Fibroblast of upper back skin (primary cell): ENCODE measurements around the gene ROBO4.

Source experiments
- DNase-seq: peaks from one replicate; pipeline ENCODE4 v3.0.0-alpha.2; 2013

Gene ROBO4

GRCh38 chr11:124887667-124888013 is 10.0 kb downstream of the ROBO4 start:
- no peak for DNase-seq

- no peak for DNase-seq
These were observed 10.5 kb downstream of the ROBO4 start for GRCh38 chr11:124886978-124887666.

GRCh38 chr11:124886476-124886875 is 11.2 kb downstream of the ROBO4 start:
- DNase-seq: no peak

- no peak for DNase-seq
These were observed 12.7 kb downstream of the ROBO4 start for GRCh38 chr11:124884869-124885479.

- no peak for DNase-seq
These were observed 13.3 kb downstream of the ROBO4 start for GRCh38 chr11:124884340-124884739.

DNA sequence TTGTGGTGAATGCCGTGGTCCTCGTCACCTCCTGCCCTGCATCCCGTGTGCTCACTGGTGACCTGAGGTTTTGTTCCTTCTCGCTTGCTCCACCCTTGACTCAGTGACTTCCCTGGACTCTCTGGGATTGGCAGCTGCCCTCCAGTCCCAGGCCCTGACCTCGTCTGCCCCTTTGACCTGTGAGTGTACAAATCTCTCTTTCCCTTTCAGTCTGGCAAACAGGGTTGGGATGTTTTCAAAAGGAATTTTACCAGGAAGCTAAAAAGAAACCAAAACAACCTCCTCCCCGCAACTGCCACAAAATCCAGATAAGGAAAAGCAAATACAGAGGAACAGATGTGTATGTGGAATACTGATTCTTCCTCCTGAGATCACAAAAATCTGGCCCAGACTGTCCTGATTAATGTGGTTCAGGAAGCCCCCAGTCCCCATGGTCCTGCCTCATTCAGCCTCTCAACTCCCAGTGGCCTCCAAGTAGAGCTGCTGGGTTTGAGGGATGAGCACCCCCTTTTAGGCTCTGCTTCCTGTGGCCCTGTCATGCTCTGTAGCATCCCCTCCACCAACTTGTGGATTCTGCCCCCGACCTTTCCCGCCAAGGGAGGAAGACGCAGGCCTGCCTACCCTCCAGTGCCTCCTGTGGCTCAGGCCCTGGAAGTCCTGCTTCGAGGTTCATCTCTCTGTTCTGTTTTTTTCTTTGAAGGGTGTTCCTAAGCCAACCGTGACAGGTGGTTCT is 15.2 kb downstream of the ROBO4 start:
- DNase-seq: no peak

- no peak for DNase-seq
These were observed 16.7 kb downstream of the ROBO4 start for GRCh38 chr11:124880958-124881357.

DNA sequence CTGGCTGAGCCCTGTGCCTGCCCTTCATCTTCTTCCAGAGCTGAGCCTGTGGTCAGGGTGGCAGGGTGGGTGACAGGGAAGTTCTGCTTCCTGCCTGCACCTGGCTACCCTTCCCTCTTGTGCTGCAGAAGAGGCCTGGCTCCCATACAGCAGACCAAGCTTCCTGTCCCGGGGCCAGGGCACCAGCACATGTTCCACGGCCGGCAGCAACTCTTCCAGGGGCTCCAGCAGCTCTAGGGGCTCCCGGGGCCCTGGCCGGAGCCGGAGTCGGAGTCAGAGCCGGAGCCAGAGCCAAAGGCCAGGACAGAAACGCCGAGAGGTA is 17.4 kb downstream of the ROBO4 start:
- no peak for DNase-seq

GRCh38 chr11:124879493-124880289 is 18.0 kb downstream of the ROBO4 start:
- no peak for DNase-seq

DNA sequence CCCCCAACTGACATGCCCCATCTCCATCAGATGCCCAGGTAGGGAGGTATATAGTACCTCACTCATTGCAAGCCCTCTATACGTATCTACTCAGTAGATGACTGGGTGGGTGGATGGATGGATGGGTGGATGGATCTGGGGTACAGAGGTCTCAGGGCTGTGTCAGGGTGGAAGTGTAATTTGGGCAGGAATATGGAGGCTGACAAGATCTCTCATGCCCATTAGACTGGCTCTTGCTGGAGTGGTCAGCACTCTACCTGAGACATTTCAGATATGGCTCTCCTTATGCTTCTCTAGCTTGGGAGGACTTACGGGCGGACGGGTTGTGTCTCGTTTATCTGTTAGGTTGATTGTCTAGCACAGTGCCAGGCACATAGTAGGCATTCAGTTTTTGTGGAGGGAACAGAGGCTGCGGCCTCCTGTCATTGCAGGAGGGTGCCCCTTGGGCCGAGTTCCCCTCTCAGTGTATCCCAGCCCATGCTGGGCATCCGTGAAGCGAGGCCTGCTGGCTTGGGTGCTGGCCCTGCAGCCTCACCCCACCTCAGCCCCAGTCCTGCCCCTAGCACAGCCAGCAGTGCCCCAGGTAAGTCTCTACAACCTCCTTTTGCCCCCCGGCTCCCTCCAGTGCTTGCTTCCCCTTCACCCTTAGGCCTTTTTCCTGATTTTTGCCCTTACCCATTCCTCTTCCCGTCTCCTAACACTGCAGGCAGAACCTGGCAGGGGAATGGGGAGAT is 18.7 kb downstream of the ROBO4 start:
- DNase-seq: no peak

GRCh38 chr11:124877910-124878758 is 19.5 kb downstream of the ROBO4 start:
- no peak for DNase-seq

DNA sequence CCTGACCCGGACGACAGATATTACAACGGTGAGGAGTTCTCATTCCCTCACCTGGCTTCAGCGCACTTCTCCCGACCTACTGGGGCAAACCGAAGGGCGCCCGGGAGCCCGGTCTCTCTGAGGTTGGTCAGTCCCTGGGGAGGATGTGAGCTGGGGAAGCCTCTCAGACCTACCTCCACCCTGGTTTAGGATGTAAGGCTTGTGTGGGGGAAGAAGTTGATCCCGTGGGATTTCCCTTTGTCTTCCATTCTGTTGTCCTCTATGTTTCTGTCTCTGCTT is 20.1 kb downstream of the ROBO4 start:
- DNase-seq: no peak

GRCh38 chr11:124876818-124877630 is 20.6 kb downstream of the ROBO4 start:
- DNase-seq: no peak

DNA sequence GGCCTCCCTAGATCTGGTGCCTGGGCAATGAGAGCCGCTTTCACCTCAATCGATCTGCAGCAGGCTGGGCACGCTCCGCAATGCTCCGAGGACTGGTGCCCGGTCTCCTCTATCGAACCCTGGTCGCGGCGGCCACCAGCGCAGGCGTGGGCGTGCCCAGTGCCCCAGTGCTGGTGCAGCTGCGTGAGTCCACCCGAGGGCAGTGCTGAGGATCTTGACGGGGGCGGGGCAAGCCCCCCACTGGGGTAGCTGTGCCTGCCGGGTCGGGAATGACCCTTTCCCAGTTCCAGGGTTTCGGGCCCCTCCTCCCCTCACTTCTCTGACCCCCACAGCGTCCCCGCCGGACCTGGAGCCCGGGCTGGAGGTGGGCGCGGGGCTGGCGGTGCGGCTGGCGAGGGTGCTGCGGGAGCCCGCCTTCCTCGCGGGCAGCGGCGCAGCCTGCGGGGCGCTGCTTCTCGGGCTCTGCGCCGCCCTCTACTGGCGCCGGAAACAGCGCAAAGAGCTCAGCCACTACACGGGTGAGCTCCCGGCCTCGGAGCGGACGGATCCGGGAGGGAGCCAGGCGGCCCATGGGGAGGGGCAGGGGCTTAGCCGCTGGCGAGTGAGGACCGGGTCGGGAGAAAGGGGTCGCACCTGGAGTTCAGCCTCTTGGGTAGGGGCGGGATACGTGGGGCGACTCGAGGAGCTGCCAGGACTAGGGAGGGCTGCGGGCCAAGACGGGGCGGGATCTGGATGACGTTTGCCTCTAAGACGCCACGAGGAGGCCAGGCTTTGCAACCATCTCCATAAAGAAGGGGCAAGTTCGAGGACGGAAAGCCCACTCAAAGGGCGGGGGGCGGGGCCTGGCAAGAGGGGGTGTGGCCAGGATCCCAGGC is 21.5 kb downstream of the ROBO4 start:
- peak; percentile 96 for DNase-seq

DNA sequence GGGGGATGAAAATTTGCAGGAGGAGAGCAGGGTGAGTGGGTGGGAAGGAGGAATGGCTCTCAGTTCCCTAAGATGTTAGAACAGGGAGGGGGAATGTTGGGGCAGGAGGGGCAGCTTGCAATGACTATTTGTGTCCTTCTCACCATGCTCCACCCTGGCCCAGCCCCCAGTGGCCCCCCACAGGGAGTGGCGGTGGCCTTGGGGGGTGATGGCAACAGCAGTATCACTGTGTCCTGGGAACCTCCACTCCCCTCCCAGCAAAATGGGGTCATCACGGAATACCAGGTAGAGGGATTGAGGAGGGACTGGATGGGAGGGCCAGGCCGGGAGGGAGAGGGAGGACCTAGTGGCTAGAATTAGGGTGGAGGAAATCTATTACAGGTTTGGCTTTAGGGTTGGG is 22.3 kb downstream of the ROBO4 start:
- no peak for DNase-seq

DNA sequence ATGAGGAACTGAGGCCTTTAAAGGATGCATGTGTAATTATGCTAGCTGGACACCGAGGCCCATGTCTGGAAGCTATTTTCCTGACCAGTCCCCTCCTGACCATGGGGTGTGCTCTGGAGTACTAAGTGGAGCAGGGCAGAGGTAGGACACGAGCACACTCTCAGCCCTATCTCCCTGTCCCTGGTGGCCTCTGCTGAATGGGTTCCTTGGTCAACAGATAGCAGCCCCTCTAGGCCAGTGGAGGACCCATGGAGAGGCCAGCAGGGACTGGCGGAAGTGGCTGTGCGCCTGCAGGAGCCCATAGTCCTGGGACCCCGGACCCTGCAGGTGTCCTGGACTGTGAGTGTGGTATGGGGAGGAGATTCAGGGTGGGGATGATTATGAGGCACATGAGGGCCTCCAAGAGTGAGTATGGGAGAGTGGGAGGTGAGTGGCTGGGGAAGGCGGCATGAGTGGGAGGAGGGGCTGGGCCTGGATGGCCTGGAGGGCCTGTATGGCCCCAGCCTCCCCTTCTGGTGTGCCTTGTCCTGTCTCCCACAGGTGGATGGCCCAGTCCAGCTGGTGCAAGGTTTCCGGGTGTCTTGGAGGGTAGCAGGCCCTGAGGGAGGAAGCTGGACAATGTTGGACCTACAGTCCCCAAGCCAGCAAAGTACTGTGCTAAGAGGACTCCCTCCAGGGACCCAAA is 23.0 kb downstream of the ROBO4 start:
- no peak for DNase-seq

DNA sequence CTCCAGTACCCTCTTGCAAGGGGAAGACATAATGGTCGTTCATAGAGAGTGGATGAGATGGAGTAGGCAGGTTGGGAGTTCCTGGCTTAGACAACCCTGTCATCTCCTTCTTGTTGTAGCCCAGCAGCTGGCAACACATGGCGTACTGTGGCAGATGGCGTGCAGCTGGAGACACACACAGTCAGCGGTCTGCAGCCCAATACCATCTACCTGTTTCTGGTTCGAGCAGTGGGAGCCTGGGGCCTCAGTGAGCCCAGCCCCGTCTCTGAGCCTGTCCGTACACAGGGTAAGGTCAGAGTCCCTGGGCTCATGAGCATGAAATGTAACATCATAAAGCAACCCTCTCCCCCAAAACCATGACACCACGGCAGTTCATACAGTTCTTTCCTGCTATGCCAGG is 23.7 kb downstream of the ROBO4 start:
- no peak for DNase-seq

DNA sequence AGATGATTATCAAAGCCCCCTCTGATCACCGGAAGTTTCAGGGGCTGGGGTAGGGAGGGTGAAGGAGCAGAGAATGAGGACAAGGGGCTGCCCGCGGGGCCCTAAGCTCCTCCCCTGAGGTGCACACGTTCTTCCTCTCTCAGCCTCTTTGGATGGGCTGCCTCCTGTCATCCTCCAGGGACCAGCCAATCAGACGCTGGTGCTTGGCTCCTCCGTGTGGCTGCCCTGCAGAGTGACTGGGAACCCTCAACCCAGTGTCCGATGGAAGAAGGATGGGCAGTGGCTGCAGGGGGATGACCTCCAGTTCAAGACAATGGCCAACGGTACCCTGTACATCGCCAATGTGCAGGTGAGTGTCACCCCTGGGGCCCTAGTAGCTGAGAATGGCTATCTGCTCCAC is 24.9 kb downstream of the ROBO4 start:
- DNase-seq: no peak

- DNase-seq: no peak
These were observed 25.4 kb downstream of the ROBO4 start for GRCh38 chr11:124872280-124872679.

DNA sequence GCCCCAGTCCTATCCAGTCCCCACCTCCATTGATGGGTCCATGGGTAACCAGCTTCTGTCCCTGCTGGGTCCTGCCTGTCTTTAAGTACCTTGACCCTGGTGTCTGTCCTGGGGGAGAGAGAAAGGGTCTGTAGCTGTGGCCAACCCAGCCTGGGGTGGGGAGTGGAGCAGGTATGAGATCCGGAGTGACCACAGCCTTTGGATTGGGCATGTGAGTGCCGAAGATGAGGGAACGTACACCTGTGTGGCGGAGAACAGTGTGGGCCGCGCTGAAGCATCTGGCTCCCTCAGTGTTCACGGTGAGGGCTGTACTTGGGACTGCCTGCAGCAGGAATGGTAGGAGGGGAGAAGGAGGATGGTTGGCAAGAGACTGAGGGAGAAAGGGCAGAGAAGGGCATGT is 27.2 kb downstream of the ROBO4 start:
- no peak for DNase-seq
